Measurements from ENCODE around the gene ODF4. TPM values are rescaled to one million over a fixed set of nuclear protein-coding genes. Genes with fewer than 3 reads are reported as not detected.

ODF4 gene
- total and polyA plus RNA-seq, 3 donors from 2014 or later: 5.3 to 34.0 (median 7.7) TPM

DNA sequence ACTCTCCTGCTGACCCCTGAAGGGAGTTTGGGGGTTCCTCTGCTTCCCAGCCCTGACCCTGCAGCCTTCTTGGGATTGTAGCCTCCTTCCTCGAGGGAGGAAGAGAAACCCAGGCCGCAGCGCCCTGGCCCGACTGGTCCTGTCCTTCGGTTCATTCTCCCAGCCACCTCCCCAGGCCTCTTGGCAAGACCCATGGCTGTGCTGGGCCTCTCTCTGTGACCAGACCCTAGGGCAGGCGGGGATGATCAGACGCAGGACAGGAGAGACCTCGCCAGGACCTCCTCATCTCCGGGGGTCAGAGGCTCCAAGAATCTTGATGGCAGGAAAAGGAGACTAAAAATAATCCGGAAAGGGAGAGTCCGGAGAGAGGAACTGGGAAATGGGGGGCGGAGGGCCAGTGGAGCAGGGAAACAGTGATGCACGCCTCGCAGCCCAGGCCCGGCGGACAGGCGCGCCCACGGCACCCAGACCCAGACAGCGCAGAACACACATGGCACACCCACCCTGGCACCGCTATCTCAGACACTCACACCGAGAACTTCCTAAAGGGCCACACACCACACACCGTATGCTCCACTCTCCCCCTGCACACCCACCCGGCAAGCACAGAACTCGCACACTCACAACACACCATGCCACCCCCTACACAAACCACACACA lies 28.4 kb upstream of the ODF4 start:
- 85 to 87% methylated on average over 25 of the region's 25 CpGs for WGBS, 2 donors
- TF ChIP-seq, protein P1, sequence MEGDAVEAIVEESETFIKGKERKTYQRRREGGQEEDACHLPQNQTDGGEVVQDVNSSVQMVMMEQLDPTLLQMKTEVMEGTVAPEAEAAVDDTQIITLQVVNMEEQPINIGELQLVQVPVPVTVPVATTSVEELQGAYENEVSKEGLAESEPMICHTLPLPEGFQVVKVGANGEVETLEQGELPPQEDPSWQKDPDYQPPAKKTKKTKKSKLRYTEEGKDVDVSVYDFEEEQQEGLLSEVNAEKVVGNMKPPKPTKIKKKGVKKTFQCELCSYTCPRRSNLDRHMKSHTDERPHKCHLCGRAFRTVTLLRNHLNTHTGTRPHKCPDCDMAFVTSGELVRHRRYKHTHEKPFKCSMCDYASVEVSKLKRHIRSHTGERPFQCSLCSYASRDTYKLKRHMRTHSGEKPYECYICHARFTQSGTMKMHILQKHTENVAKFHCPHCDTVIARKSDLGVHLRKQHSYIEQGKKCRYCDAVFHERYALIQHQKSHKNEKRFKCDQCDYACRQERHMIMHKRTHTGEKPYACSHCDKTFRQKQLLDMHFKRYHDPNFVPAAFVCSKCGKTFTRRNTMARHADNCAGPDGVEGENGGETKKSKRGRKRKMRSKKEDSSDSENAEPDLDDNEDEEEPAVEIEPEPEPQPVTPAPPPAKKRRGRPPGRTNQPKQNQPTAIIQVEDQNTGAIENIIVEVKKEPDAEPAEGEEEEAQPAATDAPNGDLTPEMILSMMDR (IDR thresholded peaks at IDR 0.05): no peak
- no peak for TF ChIP-seq POLR2A (IDR thresholded peaks at IDR 0.05)
- intact Hi-C loops (cut with DNase I; ENCODE audit: low total_unique reads): no loop called here

DNA sequence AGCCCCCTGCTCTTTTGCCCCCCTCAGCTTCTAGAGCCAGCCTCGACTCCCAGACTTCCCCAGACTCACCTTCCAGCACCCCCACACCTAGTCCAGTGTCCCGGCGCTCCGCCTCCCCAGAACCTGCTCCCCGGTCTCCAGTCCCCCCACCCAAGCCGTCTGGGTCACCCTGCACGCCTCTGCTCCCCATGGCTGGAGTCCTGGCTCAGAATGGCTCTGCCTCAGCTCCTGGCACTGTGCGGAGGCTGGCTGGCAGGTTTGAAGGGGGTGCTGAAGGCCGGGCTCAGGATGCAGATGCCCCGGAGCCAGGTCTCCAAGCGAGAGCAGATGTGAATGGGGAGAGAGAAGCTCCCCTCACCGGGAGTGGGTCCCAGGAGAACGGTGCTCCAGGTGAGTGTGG lies 27.4 kb upstream of the ODF4 start:
- peaks cover 6% of the 10 kb centered on the region for H3K4me1 ChIP-seq
- WGBS, 2 donors: 56 to 81% methylated on average over 7 to 13 of the region's 13 CpGs
- intact Hi-C loops (cut with DNase I; ENCODE audit: low total_unique reads): no loop called here
- no peaks in the 10 kb centered on the region for H3K27me3 ChIP-seq
- H3K36me3 ChIP-seq (ENCODE audit: low read depth, missing control alignments): no peaks in the 10 kb centered on the region
- H3K4me3 ChIP-seq: no peak overlapping the region
- H3K27ac ChIP-seq: no peak overlapping the region
- H3K9me3 ChIP-seq: no peaks in the 10 kb centered on the region
- TF ChIP-seq, protein P1 (IDR thresholded peaks at IDR 0.05): no peak
- no peak for TF ChIP-seq POLR2A (IDR thresholded peaks at IDR 0.05)
- DNase-seq: no peak

More for the DNA sequence above, 28.4 kb upstream of the ODF4 start:
- Histone ChIP-seq H3K36me3 (ENCODE audit: low read depth, missing control alignments) (no peaks in the 10 kb centered on the region), H3K4me3 (no peak overlapping the region), H3K27me3 (no peaks in the 10 kb centered on the region), H3K4me1 (peaks cover 6% of the 10 kb centered on the region), H3K27ac (no peak overlapping the region), H3K9me3 (no peaks in the 10 kb centered on the region)
- no peak for DNase-seq

DNA sequence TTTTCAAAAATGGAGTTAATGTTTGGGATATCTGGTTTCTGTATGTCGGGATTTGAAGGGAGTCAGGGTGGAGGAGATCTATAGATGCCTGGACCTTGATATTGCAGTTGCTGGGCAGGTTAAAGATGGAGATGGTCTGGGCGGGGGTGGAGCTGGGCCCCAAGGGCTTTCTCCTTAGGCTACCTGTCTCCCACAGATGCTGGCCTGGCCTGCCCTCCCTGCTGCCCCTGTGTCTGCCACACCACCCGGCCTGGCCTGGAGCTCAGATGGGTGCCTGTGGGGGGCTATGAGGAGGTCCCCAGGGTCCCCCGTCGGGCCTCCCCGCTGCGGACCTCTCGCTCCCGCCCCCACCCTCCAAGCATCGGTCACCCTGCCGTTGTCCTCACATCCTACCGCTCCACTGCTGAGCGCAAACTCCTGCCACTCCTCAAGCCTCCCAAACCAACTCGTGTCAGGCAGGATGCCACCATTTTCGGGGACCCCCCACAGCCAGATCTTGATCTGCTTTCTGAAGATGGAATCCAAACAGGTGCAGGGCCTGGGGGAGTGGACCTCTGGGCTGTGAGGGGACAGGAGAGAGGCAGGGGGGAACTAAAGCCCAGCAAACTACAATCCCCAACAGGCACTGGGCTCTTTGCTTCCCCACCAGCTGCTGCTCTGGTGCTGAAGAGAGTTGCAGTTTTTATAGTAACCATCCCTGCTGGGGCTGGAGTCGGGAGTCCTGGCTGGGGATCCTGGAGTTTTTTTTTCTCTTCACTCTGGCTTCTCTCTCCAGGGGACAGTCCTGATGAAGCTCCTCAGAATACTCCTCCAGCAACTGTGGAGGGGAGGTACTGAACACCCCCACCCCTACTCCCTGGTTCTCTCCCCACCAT lies 26.7 kb upstream of the ODF4 start:
- TF ChIP-seq, protein P1 (IDR thresholded peaks at IDR 0.05): no peak
- TF ChIP-seq POLR2A (IDR thresholded peaks at IDR 0.05): no peak
- no peaks in the 10 kb centered on the region for H3K36me3 ChIP-seq (ENCODE audit: low read depth, missing control alignments)
- intact Hi-C loops (cut with DNase I; ENCODE audit: low total_unique reads): no loop called here
- H3K4me3 ChIP-seq: no peak overlapping the region
- 61 to 65% methylated on average over 5 to 15 of the region's 16 CpGs for WGBS, 2 donors
- H3K27me3 ChIP-seq: no peaks in the 10 kb centered on the region
- DNase-seq: no peak
- no peak overlapping the region for H3K27ac ChIP-seq
- H3K9me3 ChIP-seq: no peaks in the 10 kb centered on the region
- H3K4me1 ChIP-seq: peaks cover 6% of the 10 kb centered on the region

DNA sequence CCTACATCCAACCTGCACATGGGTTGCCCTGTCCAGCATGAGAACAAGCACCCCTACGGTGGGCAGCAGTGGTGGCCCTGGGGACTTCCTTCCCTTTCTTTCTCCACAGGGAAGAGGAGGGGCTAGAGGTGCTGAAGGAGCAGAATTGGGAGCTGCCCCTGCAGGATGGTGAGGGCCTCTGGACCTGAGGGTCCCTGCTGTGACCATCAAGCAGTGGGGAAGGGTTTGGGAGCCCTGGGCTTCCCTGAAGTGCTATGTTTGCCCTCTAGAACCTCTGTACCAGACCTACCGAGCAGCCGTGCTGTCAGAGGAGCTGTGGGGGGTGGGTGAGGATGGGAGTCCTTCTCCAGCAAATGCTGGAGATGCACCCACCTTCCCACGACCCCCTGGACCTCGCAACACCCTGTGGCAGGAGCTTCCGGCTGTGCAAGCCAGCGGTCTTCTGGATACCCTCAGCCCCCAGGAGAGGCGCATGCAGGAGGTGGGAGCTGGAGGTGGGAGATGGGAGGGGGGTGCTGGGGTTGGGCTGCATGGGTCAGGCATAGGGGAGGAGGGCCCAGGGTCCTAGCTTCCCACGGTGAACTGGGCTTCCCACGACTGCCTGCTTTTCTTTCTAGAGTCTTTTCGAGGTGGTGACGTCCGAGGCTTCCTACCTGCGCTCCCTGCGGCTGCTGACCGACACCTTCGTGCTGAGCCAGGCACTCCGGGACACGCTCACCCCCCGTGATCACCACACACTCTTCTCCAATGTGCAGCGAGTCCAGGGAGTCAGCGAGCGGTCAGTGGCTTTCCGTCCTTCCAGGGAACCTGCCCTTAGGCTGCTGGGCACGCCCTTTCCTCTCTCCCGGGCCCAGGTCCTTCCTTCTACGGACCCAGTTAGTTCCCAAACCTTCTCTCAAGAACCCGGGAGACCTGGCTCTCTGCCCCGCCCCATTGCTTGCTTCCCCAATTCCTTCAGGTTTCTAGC lies 24.6 kb upstream of the ODF4 start:
- no peaks in the 10 kb centered on the region for H3K27me3 ChIP-seq
- H3K4me3 ChIP-seq: peak overlapping the region in 1 of 2 donors; percentile 1
- DNase-seq: no peak
- no peaks in the 10 kb centered on the region for H3K9me3 ChIP-seq
- H3K4me1 ChIP-seq: peaks cover 6% of the 10 kb centered on the region
- intact Hi-C loops (cut with DNase I; ENCODE audit: low total_unique reads): no loop called here
- no peak overlapping the region for H3K27ac ChIP-seq
- TF ChIP-seq, protein P1 (IDR thresholded peaks at IDR 0.05): no peak
- no peak for TF ChIP-seq POLR2A (IDR thresholded peaks at IDR 0.05)
- H3K36me3 ChIP-seq (ENCODE audit: low read depth, missing control alignments): no peaks in the 10 kb centered on the region
- 4 to 10% methylated on average over 26 to 29 of the region's 29 CpGs for WGBS, 2 donors
